Nephron (organoid): Measurements from ENCODE around the gene TIMP4.

Experiments
- H3K27ac Mint-ChIP-seq, 3 experiments: 2 replicates each; pipeline ENCODE4 v1.8.0; 2020; ENCODE audit warnings: mixed read lengths in 3 of 3, mild to moderate bottlenecking in 2 of 3, moderate library complexity in 1 of 3
- H3K27me3 Mint-ChIP-seq: 2 replicates; pipeline ENCODE4 v1.8.0; 2021; ENCODE audit warnings: low read depth, mild to moderate bottlenecking, moderate library complexity, mixed read lengths
- H3K36me3 Mint-ChIP-seq: 2 replicates; pipeline ENCODE4 v1.8.0; 2020; ENCODE audit warnings: low read depth, mixed read lengths
- H3K4me1 Mint-ChIP-seq: 2 replicates; pipeline ENCODE4 v1.8.0; 2020; ENCODE audit warnings: mixed read lengths
- H3K4me3 Mint-ChIP-seq, 3 experiments: 2 replicates each; pipeline ENCODE4 v1.8.0; 2020; ENCODE audit warnings: mild to moderate bottlenecking in 3 of 3, mixed read lengths in 3 of 3, moderate library complexity in 2 of 3
- H3K9me3 Mint-ChIP-seq: 2 replicates; pipeline ENCODE4 v1.8.0; 2020; ENCODE audit warnings: mixed read lengths
- CTCF ChIP-seq, 3 experiments: fragments of 200-600 bp; sonication (generic); IDR thresholded peaks; one replicate each; pipeline ENCODE4 v1.5.0; 2021; ENCODE audit warnings: antibody characterized with exemption in 3 of 3; ENCODE audit not compliant: unreplicated experiment in 3 of 3

The TIMP4 gene

GRCh38 chr3:12179441-12179840 is 20.7 kb upstream of the TIMP4 start:
- TF ChIP-seq CTCF (IDR thresholded peaks at IDR 0.05; ENCODE audit: unreplicated experiment in 3 of 3) = no peak
- no peaks in the 10 kb centered on the region for H3K36me3 Mint-ChIP-seq
- H3K4me1 Mint-ChIP-seq = peaks cover 10% of the 10 kb centered on the region
- H3K27me3 Mint-ChIP-seq = peaks cover 8% of the 10 kb centered on the region
- no peak overlapping the region for H3K27ac Mint-ChIP-seq
- H3K9me3 Mint-ChIP-seq = no peaks in the 10 kb centered on the region
- no peak overlapping the region for H3K4me3 Mint-ChIP-seq

GRCh38 chr3:12178091-12178820 is 19.5 kb upstream of the TIMP4 start:
- TF ChIP-seq CTCF (IDR thresholded peaks at IDR 0.05; ENCODE audit: unreplicated experiment in 3 of 3) = no peak
- Mint-ChIP-seq H3K9me3 (peaks cover 2% of the 10 kb centered on the region), H3K27me3 (peaks cover 11% of the 10 kb centered on the region), H3K27ac (peak overlapping the region in 2 of 3 experiments; percentile 50 to 58), H3K4me1 (no peaks in the 10 kb centered on the region), H3K4me3 (no peak overlapping the region), H3K36me3 (peaks cover 6% of the 10 kb centered on the region)

- peak overlapping the region in 1 of 3 experiments; percentile 42 for H3K27ac Mint-ChIP-seq
- TF ChIP-seq CTCF (IDR thresholded peaks at IDR 0.05; ENCODE audit: unreplicated experiment in 3 of 3) = no peak
- H3K36me3 Mint-ChIP-seq = peaks cover 8% of the 10 kb centered on the region
- H3K9me3 Mint-ChIP-seq = peaks cover 6% of the 10 kb centered on the region
- no peaks in the 10 kb centered on the region for H3K4me1 Mint-ChIP-seq
- H3K4me3 Mint-ChIP-seq = no peak overlapping the region
- peaks cover 11% of the 10 kb centered on the region for H3K27me3 Mint-ChIP-seq
Observed at GRCh38 chr3:12177126-12177525, 18.4 kb upstream of the TIMP4 start.

- peaks cover 8% of the 10 kb centered on the region for H3K36me3 Mint-ChIP-seq
- TF ChIP-seq CTCF (IDR thresholded peaks at IDR 0.05; ENCODE audit: unreplicated experiment in 3 of 3) = peak; percentile 61 to 82 (median 80)
- H3K4me3 Mint-ChIP-seq = no peak overlapping the region
Observed at GRCh38 chr3:12175844-12176453, 17.2 kb upstream of the TIMP4 start.

GRCh38 chr3:12175137-12175593 is 16.5 kb upstream of the TIMP4 start:
- TF ChIP-seq CTCF (IDR thresholded peaks at IDR 0.05; ENCODE audit: unreplicated experiment in 3 of 3) = no peak
- H3K9me3 Mint-ChIP-seq = peaks cover 8% of the 10 kb centered on the region
- no peak overlapping the region for H3K27ac Mint-ChIP-seq
- peaks cover 8% of the 10 kb centered on the region for H3K36me3 Mint-ChIP-seq
- H3K27me3 Mint-ChIP-seq = peaks cover 4% of the 10 kb centered on the region
- no peak overlapping the region for H3K4me3 Mint-ChIP-seq
- no peaks in the 10 kb centered on the region for H3K4me1 Mint-ChIP-seq

More at GRCh38 chr3:12175844-12176453, 17.2 kb upstream of the TIMP4 start:
- Mint-ChIP-seq H3K27ac (peak overlapping the region in 1 of 3 experiments; percentile 43), H3K9me3 (peaks cover 8% of the 10 kb centered on the region), H3K27me3 (peaks cover 4% of the 10 kb centered on the region), H3K4me1 (no peaks in the 10 kb centered on the region)
